GM18873 (cell line): ENCODE measurements around the gene OR6J1.
"Not testable (repeated sequence)": the region's sequence is repeated elsewhere in the genome, so short reads cannot be mapped to it uniquely, and the experiment has no call there.

Experiments used
- ATAC-seq: cut with Tn5 transposase; IDR thresholded peaks from one replicate; pipeline ENCODE4 v1.9.1; 2021; ENCODE audit warnings: mild to moderate bottlenecking, moderate library complexity, moderate number of reproducible peaks; ENCODE audit not compliant: unreplicated experiment, low FRiP score

Gene OR6J1

DNA sequence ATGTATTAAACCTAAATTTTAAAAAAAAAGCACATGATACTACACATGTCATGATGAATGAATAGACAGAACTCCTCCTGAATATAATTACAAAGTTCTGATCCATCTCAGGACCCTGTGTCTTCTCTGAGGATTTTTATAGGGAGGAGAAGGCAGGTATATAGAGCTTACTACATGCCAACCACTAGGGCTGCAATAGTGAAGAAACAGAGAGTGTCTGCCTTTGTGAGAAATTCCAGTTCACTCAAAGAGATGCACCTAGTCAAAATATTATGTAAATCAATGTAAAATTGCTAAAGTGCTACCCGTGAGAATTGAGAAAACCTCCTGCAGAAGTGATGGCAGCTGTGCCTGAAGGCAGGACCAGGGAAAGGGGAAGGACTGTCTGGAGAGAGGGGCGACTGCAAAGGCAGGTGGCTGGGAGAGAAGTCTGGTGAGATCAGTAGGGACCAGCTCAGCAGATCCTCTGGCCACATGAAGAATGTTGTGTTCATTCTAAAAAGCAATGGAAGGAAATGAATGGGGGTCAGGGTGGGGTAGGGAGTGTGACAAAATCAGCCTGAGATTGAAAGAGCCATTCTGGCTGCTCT is 31.0 kb downstream of the OR6J1 start:
- ATAC-seq, result no peak

DNA sequence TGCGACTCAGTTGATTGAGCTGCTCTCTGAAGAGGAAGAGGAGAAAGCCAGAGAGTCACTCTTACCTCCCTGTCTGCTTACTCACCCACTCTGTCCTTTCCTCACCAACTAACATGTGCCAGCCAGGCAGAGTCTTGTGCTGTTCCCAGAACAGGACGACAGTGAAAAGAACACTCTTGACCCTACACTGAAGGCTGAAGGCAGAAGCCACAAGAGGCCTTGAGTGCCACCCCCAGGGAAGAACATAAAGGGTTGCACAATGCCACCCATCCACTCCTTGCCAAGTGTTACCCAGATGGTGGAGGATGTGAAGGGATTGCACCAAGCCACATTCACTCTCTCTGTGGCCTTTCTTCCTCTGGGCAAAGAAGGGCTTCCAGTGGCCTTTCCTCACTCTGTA is 33.2 kb downstream of the OR6J1 start:
- ATAC-seq, result no peak

DNA sequence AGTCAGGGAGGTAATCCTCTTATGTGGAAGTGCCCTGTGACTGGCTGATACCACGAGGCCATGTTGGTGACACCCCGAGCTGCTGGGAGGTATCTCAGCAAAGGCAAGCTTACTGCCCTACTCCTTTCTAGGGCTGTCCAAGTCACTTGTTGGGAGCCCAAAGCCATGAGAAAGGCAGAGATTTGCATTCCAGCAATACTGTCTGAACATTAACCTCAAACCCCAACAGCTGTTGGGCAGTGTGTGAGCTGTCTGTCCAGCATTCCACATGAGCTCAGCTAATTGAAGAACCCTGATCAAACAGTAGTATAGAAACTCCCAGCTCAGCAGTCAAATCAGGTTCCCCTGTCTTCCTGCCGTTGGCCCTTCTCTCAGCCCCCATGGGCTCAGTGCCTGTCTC is 36.9 kb downstream of the OR6J1 start:
- no peak for ATAC-seq

DNA sequence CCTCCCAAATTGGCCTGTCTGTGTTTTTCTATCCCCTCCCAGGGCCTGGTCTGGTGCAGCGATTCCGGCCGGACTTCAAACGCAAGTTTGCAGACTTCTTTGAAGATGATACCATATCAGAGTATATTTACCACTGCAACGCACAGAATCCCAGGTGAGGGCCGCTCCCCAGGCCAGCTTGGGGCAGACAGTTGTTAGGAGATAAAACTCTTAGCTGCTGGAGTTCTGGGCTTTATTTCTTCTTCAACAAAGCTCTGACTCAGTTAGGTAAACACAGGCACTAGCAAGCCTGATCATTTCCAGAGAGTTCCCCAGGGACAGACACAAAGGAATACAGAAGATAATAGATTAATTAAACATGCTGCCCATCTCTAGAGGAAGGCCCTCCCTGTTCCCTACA is 37.8 kb downstream of the OR6J1 start:
- no peak for ATAC-seq

DNA sequence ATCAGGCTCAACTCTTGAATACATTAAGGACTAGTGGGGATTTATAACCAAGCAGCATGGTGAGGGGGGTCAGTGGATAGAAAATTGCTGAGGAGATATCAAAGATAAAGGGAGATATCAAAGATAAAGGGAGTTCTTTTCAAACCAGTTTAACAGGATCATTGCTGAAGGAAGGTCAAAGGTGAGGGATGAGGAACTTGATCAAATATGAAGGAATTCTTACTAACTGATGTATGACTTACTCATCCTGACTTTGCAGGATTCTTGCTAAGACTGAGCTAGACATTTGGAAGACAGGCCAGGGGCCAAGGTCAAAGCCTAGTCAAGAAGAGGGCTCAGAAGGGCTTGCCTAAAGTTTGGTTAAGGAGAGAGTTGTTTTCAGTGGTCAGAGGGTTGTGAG is 41.3 kb downstream of the OR6J1 start:
- ATAC-seq, result no peak

DNA sequence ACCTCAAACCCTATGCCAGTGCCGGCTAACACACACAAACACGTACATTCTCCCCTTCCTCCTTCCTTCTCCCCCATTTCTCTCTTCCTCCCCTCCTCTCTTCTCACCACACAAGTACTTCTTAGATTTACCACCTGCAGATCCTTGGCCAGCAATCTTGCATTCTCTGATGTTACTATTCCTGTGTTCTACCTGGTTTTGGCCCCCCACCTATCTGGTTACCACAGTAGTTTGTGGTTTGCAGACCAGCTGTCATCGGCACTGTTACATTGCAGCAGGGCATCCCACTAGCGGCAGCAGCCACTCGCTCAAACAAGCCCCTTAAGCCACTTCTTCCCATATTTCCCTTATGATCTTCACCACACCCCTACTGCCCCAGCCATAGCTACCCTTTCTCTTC is 42.2 kb downstream of the OR6J1 start:
- ATAC-seq, result no peak

DNA sequence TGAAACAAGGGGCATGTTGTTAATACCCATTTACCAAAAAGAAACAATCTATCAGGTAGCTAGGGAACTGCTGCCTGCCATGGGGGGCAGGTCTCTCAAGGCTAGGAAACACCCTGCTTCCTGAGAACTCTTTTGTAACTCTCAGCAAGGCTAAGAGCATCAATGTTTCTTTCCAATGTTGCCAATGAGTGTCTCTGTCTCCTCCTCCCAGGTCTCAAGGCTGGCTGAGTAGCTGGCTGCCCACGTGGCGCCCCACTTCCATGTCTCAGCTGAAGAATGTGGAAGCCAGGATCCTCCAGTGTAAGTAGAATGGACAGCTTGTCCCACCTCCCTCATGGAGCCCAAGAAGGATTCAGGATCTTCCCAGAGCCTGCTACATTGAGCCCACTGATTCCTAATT is 42.7 kb downstream of the OR6J1 start:
- no peak for ATAC-seq

DNA sequence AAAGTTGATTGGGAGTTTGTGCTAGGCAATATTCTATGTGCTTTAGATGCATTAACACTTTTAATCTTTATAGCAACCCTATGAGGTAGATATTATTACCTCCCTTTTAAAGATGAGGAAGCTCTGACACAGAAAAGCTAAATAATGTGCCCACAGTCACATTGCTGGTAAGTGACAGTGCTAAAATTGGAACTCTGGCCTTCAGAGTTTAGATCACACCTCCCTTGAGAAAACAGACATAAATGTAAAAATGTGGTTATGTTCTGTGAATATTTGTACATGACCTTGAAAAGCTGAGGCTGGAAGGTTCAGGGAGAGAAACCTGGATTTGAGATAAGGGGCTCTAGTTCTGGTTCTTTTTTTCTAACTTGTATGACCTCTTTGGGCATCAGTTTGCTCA is 44.1 kb downstream of the OR6J1 start:
- ATAC-seq, result no peak

DNA sequence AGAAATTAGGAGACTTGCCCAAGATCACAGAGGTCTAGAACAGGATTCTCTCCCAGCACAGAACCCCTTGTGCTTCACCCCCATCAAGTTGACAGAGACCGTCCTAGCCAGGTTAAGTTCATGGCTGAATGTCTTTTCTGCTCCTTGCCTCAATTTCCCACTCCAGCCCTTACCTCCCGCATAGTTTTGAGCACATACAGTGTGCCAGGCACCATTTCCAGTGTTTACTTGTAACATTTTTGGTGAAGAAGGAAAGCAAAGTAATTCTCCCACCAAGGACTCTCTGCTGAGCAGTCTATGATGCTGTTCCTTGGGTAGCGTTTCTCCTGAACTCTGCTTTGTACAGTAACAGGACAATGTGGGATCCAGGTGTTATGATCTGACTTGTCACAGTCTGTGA is 44.8 kb downstream of the OR6J1 start:
- ATAC-seq, result no peak

DNA sequence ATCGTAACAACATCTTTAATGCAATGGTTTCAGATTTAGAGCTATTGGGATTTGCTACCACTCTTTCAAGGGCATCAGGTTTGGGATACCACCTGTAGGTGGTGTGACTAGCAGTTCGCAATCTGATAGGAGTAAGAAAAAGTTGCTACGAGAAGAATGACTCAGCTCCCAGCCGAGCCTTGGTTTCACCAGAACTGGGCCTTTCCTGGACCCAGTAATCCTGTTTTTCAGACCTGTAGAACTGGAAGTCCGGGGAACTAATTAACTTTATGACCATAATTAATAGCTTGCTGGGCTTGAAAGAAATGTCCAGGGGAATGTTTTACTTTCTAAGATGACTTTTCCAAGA is 45.3 kb downstream of the OR6J1 start:
- ATAC-seq, result no peak

DNA sequence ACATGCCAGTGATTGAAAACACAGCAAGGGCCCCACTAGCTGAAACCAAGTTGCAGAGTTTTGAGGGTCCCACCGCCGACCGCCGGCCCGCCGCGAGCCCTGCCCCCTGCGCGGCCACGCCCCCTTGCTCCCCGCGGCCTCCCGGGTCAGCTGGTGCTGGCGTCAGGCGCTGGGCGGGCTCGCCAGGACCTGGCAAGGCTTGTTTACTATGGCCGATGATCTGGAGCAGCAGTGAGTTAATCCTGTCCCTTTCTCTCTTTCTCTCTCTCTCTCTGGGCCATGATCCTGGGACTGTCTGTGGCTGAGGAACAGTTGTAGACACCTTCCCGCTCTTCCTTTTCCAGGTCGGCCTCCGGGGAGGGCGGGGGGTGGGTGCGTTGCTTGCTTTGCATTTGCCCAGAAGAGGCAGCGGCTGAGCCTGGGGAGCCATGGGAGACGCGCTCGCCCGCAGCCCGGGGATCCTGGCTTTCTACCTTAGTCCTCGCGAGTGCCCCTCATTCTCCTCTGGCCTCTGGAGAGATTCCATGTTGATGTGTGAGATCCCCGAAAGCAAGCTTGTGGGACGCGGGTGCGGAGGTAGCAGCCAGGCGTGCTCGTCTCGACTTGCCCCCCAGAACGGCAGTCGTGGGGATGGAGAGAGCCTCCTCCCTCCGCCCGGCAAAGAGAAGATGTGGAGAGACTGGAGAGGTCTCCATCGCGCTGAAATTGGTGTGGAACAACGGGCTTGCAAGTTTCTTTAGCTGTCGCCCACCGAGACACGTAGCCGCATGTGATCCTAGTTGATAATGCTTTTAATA is 45.9 kb downstream of the OR6J1 start, which contains the start of gene ABHD4:
TSS of gene ABHD4 (plus strand) at position 202 of the 797 bp plus-strand sequence. CDS start at position 209, 7 bp downstream.
- ATAC-seq, result peak; percentile 48

DNA sequence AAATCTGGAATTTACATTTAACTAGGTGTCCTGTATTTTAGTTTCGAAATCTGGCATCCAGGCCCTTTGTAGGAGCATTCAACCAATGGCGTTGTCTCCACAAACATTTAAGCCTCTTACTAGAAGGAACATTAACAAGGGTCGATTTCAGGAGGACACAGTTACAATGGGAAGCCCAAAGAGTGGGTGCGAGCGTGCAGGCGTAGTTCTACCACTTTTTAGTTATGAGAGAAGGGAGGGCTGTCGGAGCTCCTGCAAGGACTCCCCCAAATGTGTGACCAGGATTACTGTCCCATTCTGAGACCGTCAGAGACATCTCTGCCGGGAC is 46.4 kb downstream of the OR6J1 start:
- no peak for ATAC-seq

DNA sequence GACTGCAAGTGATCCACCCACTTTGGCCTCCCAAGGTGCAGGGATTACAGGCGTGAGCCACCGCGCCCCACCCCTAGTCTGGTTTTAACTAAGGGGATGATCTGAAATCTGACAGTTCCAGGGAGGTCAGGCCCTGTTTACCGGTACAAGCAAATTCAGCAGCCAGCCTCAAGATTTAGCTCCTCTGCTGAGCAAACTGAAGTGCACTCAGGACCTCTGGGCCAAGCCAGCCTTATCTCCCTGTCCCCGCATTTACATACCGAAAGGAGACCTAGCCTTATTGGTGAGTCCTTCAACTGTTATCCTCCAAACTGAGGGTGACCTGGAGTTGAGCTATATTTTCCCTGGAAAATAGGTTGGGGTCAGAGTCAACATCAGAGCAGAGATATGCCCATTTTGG is 46.9 kb downstream of the OR6J1 start:
- ATAC-seq, result no peak

DNA sequence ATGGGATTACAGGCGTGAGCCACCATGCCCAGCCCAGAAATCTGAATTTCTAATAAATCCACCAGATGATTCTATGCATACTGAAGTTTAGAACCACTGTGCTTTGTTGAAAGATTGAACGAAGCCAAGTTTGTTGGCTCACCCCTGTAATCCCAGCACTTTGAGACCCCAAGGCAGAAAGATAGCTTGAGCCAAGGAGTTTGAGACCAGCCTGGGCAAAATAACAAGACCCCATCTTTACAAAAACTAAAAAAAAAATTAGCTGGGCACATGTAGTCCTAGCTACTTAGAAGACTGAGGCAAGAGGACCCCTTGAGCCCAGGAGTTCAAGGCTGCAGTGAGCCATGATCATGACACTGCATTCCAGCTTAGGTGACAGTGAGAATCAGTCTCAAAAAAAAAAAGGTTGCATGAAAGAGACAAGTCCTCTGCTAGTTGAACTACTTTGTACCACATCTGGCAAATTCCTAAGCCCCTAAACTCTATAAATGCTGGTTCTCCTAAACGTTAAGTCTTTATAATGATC is 47.7 kb downstream of the OR6J1 start:
- ATAC-seq, result no peak

DNA sequence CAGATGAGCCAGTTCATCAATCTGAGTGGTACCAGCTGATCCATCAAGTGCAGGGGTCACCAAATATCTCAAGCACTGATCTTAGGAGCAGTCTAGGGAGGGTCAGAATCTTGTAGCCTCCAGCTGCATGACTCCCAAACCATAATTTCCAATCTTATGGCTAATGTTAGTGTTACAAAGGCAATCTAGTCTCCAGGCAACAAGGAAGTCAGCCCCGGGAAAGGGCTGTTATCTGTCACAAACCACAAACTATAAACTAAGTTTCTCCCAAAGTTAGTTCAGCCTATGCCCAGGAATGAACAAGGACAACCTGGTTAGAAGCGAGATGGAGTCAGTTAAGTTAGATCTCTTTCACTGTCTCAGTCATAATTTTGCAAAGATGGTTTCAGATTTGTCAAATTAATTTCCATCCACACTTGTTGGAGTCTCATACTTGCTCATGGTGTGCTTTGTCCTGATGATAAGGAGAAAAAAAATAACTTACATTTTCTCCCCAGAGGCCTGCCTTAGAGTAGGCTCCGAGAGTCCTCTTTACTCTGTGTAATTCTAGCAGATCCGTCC is 49.9 kb downstream of the OR6J1 start:
- no peak for ATAC-seq

DNA sequence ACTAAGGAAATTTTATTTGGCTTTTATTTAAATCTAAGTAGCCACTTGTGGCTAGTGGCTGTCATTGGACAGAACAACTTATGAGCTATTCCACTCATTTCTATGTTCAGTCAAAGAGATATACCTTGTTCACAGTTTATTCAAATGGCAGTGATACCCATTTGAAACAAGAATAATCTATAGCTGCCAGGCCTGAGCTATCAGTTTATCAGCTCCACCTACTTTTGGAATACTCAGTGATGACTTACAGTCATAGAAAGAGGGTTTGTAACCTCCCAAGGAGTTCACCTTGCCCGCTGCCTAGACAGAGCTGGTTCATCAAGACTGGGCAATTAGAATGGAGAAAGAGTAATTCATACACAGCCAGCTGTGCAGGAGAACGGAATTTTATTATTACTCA is 50.6 kb downstream of the OR6J1 start:
- no peak for ATAC-seq

DNA sequence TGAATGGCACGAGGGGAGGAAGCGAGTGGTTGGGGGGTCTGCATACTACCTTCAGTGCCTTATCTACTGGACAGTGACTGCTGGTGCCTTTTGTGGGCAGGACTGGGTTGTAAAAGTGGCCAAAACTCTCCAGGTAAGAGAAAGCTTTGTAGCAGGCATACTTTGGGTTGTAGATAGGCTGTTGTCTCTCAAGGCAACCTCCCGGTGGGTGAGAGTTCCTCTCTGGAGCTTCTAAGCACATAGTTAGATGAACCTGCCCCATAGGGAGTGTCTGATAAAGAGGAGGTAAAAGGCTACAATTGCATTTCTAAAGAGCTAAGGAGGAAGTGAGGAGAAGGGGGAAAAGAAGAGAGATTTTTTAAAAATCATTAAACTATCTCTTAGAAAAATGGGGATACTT is 51.0 kb downstream of the OR6J1 start:
- no peak for ATAC-seq

DNA sequence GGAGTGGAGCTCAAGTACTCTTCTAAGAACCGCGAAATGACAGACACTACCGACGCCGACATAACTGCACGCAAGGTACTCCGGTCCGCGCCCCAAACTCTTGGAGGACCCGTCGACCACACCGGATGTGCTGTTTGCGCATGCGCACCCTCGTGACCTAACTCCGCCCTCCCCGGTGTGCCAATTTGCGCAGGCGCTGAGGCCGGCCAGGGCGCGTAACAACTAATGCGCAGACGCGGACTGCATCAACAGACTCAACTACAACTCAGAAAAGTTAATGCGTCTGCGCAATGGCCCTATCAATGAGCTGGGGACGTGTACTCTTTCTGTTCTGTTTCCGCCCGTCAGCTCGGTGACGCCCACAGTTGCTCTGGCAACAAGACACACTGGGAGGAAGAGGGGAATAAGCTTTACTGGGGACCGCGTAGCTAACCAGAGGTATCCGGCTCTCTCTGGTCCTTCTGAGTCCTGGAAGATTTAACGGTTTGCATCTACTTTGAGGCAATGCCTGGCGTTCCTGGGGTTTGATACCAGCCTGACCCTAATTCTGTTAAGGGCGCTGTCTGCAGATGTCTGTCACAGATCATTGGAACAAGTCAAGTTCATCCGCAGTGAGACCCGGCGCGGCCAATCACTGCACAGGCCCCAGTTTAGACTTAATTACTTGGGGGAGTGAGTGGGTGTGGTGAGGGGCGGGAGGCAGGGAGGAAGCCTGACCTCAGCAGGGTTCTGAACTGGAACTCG is 54.9 kb downstream of the OR6J1 start, which contains the start of gene DAD1:
TSS of gene DAD1 (minus strand) at position 129 of the 744 bp plus-strand sequence. CDS start at position 62, 67 bp downstream.
- peak; percentile 92 for ATAC-seq

DNA sequence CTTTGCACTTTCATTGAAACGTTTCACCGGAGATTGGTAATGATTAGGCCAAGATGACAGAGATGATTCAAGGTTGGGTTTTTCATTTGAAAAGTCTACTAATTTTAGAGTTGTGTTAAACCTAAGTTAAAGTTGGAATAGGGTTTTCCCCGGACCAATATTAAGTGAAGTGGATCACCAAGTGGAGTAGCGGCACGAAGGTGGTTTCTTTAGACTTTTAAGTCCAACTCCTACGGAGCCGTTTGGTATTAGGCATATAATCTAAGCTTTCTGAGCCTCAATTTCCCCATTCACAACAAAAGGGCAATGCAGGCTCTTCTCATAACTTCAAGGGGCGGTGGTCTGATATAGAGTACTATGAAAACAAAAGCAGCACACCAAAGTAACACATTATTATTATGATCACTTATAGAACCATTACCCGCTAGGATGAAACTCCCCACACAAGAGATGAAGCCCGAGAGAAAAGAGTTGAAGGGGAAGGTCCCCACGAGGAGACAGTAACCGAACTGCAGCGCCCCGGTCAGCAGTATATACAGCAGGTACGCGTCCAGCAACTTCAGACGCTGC is 55.5 kb downstream of the OR6J1 start:
- no peak for ATAC-seq

DNA sequence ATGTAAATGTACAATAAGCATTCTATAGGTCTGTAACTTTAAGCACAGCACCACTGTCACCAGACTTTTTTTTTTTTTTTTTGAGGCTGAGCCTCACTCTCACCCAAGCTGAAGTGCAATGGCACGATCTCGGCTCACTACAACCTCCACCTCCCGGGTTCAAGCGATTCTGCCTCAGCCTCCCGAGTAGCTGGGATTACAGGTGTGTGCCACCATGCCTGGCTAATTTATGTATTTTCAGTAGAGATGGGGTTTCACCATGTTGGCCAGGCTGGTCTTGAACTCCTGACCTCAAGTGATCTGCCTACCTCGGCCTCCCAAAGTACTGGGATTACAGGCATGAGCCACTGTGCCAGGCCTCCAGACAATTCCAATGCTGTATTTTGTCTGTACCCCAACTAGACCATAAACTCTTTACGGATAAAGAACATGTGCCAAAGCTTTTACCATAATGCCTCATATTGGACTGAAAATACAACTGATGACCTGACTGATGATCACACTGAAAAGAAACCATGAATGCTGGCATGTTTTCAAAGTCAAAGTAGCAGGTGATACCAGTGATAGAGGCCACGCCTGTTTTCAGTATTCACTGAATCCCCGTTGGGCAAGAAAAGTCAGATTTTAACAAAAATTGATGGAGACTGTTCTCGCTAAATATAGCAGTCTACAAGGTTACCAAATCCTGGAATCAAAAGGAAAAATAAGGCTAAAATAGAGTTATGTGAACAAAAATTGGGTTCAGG is 56.3 kb downstream of the OR6J1 start:
- not testable (repeated sequence) for ATAC-seq
